Spleen (tissue), 7 donors: ENCODE results near the gene OTUD7B.

ENCODE experiments used
- POLR2A ChIP-seq, 3 donors: fragments of 450-650 bp; IDR thresholded peaks; one replicate each; pipeline ENCODE4 v1.5.1; 2017; ENCODE audit warnings: antibody characterized with exemption in 3 of 3, mild to moderate bottlenecking in 1 of 3
- POLR2AphosphoS5 ChIP-seq, 3 donors: sonication (generic); formaldehyde crosslinking; IDR thresholded peaks; one replicate each; pipeline ENCODE4 v1.5.1; 2017; ENCODE audit warnings: antibody characterized with exemption in 3 of 3
- TF ChIP-seq, protein P1 (sequence below), 11 experiments: fragments of 200-600 bp in 7 of 11; fragments of 450-650 bp in 4 of 11; sonication (generic) in 4 of 11; IDR thresholded peaks in 8 of 11; conservative IDR thresholded peaks in 3 of 11; 1 replicate in 7 of 11; 2 replicates in 4 of 11; pipeline versions ENCODE4 v1.4.0 to v1.8.0; 2016 to 2021; ENCODE audit warnings: antibody characterized with exemption in 11 of 11, inconsistent platforms in 4 of 11, mild to moderate bottlenecking in 1 of 11
- donor health status: DM: no; HTN: no; CAD: no; lungs with moderate emphysema.
- donor health status: DM: no; HTN: no; CAD: no.
- donor health status: DM: no; HTN: no; CAD: no.

DNA sequence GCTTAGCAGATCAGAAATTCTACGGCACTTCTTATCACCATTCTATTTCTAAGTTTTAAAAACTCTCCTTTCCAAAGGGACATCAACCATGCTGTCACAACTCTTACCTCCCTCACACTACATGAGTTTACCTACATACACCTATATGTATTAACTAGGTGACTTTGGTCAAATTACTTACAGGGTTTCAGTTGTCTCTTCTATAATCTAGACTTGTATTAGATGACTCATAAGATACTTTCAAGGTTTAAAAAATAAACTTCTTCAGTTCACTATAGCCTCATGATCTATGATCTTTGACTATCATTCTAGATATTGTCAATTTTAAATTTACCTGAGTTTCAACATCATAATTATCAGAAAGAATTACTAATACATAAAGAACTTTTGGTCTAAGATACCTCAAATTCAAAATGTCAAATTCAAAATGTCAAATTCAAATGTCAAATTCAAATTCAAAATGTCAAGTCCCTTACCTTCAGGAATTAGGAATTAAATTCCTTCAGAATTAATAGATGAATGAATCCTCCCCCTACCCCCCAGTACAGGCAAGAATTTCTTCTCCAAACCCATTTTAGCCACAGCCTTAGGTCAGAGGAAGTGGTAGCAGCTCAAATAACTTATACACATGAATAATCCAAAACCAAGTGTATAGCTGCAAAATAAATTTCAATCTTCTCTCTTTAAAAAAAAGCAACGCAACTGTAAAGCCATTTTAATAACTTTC is 31.1 kb downstream of the OTUD7B start:
- TF ChIP-seq POLR2AphosphoS5 (IDR thresholded peaks at IDR 0.05) (no peak), POLR2A (IDR thresholded peaks at IDR 0.05) (no peak)
- TF ChIP-seq, protein P1, sequence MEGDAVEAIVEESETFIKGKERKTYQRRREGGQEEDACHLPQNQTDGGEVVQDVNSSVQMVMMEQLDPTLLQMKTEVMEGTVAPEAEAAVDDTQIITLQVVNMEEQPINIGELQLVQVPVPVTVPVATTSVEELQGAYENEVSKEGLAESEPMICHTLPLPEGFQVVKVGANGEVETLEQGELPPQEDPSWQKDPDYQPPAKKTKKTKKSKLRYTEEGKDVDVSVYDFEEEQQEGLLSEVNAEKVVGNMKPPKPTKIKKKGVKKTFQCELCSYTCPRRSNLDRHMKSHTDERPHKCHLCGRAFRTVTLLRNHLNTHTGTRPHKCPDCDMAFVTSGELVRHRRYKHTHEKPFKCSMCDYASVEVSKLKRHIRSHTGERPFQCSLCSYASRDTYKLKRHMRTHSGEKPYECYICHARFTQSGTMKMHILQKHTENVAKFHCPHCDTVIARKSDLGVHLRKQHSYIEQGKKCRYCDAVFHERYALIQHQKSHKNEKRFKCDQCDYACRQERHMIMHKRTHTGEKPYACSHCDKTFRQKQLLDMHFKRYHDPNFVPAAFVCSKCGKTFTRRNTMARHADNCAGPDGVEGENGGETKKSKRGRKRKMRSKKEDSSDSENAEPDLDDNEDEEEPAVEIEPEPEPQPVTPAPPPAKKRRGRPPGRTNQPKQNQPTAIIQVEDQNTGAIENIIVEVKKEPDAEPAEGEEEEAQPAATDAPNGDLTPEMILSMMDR (IDR thresholded peaks at IDR 0.05 in 8 of 11, conservative IDR thresholded peaks at IDR 0.05 in 3 of 11), result no peak
